ENCODE data around the gene PDZD7.
"Not testable (repeated sequence)": the region's sequence is repeated elsewhere in the genome, so short reads cannot be mapped to it uniquely, and the experiment has no call there.

The PDZD7 gene

GRCh38 chr10:101043363-101043707 is 12.4 kb upstream of the PDZD7 start:
- peak; percentile 40 for DNase-seq
- in situ Hi-C loops (cut with HindIII; ENCODE audit: low pct_ligation_motif_present, low pct_unique_long_range_greater_than_20kb, low sequenced_read_pairs): no loop called here

GRCh38 chr10:101042667-101043362 is 11.9 kb upstream of the PDZD7 start:
- in situ Hi-C loops (cut with HindIII; ENCODE audit: low pct_ligation_motif_present, low pct_unique_long_range_greater_than_20kb, low sequenced_read_pairs): no loop called here
- DNase-seq: peak; percentile 100

- in situ Hi-C loops (cut with HindIII; ENCODE audit: low pct_ligation_motif_present, low pct_unique_long_range_greater_than_20kb, low sequenced_read_pairs): no loop called here
These were observed 11.2 kb upstream of the PDZD7 start for GRCh38 chr10:101042118-101042517.

GRCh38 chr10:101041252-101041761 is 10.4 kb upstream of the PDZD7 start:
- in situ Hi-C loops (cut with HindIII; ENCODE audit: low pct_ligation_motif_present, low pct_unique_long_range_greater_than_20kb, low sequenced_read_pairs): no loop called here

More at GRCh38 chr10:101042118-101042517, 11.2 kb upstream of the PDZD7 start:
- DNase-seq: no peak

GRCh38 chr10:101040851-101041250 is 9.9 kb upstream of the PDZD7 start:
- DNase-seq: no peak
- in situ Hi-C loops (cut with HindIII; ENCODE audit: low pct_ligation_motif_present, low pct_unique_long_range_greater_than_20kb, low sequenced_read_pairs): no loop called here

More at GRCh38 chr10:101041252-101041761, 10.4 kb upstream of the PDZD7 start:
- peak; percentile 87 for DNase-seq

GRCh38 chr10:101040061-101040460 is 9.1 kb upstream of the PDZD7 start:
- in situ Hi-C loops (cut with HindIII; ENCODE audit: low pct_ligation_motif_present, low pct_unique_long_range_greater_than_20kb, low sequenced_read_pairs): no loop called here
- no peak for DNase-seq

- no peak for DNase-seq
- in situ Hi-C loops (cut with HindIII; ENCODE audit: low pct_ligation_motif_present, low pct_unique_long_range_greater_than_20kb, low sequenced_read_pairs): no loop called here
These were observed 7.6 kb upstream of the PDZD7 start for GRCh38 chr10:101038484-101038883.

GRCh38 chr10:101036726-101037125 is 5.8 kb upstream of the PDZD7 start:
- DNase-seq: no peak
- in situ Hi-C loops (cut with HindIII; ENCODE audit: low pct_ligation_motif_present, low pct_unique_long_range_greater_than_20kb, low sequenced_read_pairs): no loop called here

GRCh38 chr10:101035916-101036702 is 5.2 kb upstream of the PDZD7 start:
- in situ Hi-C loops (cut with HindIII; ENCODE audit: low pct_ligation_motif_present, low pct_unique_long_range_greater_than_20kb, low sequenced_read_pairs): no loop called here
- no peak for DNase-seq

GRCh38 chr10:101035314-101035713 is 4.4 kb upstream of the PDZD7 start:
- in situ Hi-C loops (cut with HindIII; ENCODE audit: low pct_ligation_motif_present, low pct_unique_long_range_greater_than_20kb, low sequenced_read_pairs): no loop called here
- DNase-seq: no peak

GRCh38 chr10:101034404-101034803 is 3.5 kb upstream of the PDZD7 start:
- DNase-seq; in situ Hi-C loops (cut with HindIII; ENCODE audit: low pct_ligation_motif_present, low pct_unique_long_range_greater_than_20kb, low sequenced_read_pairs): not testable (repeated sequence)

GRCh38 chr10:101033276-101033675 is 2.3 kb upstream of the PDZD7 start:
- DNase-seq: no peak
- in situ Hi-C loops (cut with HindIII; ENCODE audit: low pct_ligation_motif_present, low pct_unique_long_range_greater_than_20kb, low sequenced_read_pairs): no loop called here

- in situ Hi-C loops (cut with HindIII; ENCODE audit: low pct_ligation_motif_present, low pct_unique_long_range_greater_than_20kb, low sequenced_read_pairs): no loop called here
- DNase-seq: peak; percentile 93
These were observed 1.8 kb upstream of the PDZD7 start for GRCh38 chr10:101032637-101033224.

- peak; percentile 79 for DNase-seq
- in situ Hi-C loops (cut with HindIII; ENCODE audit: low pct_ligation_motif_present, low pct_unique_long_range_greater_than_20kb, low sequenced_read_pairs): no loop called here
These were observed 1.1 kb upstream of the PDZD7 start for GRCh38 chr10:101031796-101032636.

GRCh38 chr10:101030496-101031127 is 317 bp downstream of the PDZD7 start:
- DNase-seq: no peak
- in situ Hi-C loops (cut with HindIII; ENCODE audit: low pct_ligation_motif_present, low pct_unique_long_range_greater_than_20kb, low sequenced_read_pairs): no loop called here

GRCh38 chr10:101029520-101030295 is 1.2 kb downstream of the PDZD7 start:
- DNase-seq: no peak
- in situ Hi-C loops (cut with HindIII; ENCODE audit: low pct_ligation_motif_present, low pct_unique_long_range_greater_than_20kb, low sequenced_read_pairs): no loop called here

All from ACHN (cell line).